D721Med (cell line): ENCODE results near the gene IMPDH1.

Experiments used
- DNase-seq: peaks from one replicate; pipeline ENCODE4 v3.0.0; 2011; ENCODE audit warnings: low spot score; ENCODE audit not compliant: insufficient read length
- FAIRE-seq: peaks from 2 replicates; lab custom pipeline; 2011; peaks lifted over from hg19 to GRCh38; lab: Jason Lieb, UNC
- CTCF ChIP-seq: IDR thresholded peaks from 2 replicates; pipeline ENCODE4 v1.5.1; 2012; ENCODE audit warnings: mild to moderate bottlenecking, control low read depth; ENCODE audit not compliant: insufficient read depth; ENCODE audit errors: missing control alignments

The IMPDH1 gene

GRCh38 chr7:128391805-128392204 lies 18.0 kb downstream of the IMPDH1 start:
- TF ChIP-seq CTCF: no peak
- FAIRE-seq: no peak
- DNase-seq: no peak

- no peak for FAIRE-seq
- no peak for TF ChIP-seq CTCF
- DNase-seq: no peak
Measured at GRCh38 chr7:128390871-128391565, 18.8 kb downstream of the IMPDH1 start.

- no peak for TF ChIP-seq CTCF
- DNase-seq (no peak), FAIRE-seq (no peak)
Measured at GRCh38 chr7:128389618-128390329, 20.0 kb downstream of the IMPDH1 start.

- TF ChIP-seq CTCF: no peak
- FAIRE-seq (no peak), DNase-seq (no peak)
Measured at GRCh38 chr7:128389085-128389617, 20.6 kb downstream of the IMPDH1 start.

- TF ChIP-seq CTCF: no peak
- no peak for FAIRE-seq
- no peak for DNase-seq
Measured at GRCh38 chr7:128388145-128388485, 21.7 kb downstream of the IMPDH1 start.

GRCh38 chr7:128387216-128388144 lies 22.3 kb downstream of the IMPDH1 start:
- FAIRE-seq: no peak
- TF ChIP-seq CTCF: peak; percentile 72
- peak; percentile 88 for DNase-seq
